Measurements from ENCODE around the gene TEDC1.

DNA sequence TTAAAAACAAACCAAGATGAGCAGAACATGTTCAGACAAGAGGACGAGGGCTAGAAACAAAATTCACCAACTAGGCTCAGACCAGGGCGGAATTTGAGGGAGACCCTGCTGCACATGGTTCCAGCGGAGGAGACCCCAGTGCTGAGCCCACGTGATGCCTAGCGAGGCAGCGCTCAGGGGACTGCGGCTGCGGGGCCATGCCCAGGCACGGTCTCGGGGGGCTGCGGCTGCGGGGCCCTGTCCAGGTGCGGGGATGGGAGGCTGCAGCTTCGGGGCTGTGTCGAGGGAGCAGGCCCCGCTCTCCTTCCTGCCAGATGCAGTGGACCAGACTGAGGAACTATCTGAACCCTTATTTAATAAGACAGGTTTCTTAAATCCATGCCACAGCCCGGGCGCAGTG, 29.1 kb upstream of the TEDC1 start:
- TF ChIP-seq POLR2A (IDR thresholded peaks at IDR 0.05; ENCODE audit: low read depth, low read length) (no peak), POLR2AphosphoS5 (IDR thresholded peaks at IDR 0.05; ENCODE audit: low read depth, low read length) (no peak)
